Mammary epithelial cell (primary cell): ENCODE measurements around the gene ATP13A1.

Source experiments
- CTCF ChIP-seq, 2 donors: IDR thresholded peaks in 1 of 2; conservative IDR thresholded peaks in 1 of 2; 2 replicates each; pipeline ENCODE4 v1.5.1; 2011 to 2012; ENCODE audit warnings: inconsistent platforms in 2 of 2, low read length in 2 of 2, mild to moderate bottlenecking in 2 of 2, control low read depth in 1 of 2, low read depth in 1 of 2; ENCODE audit not compliant: insufficient read depth in 1 of 2; ENCODE audit errors: extremely low read depth in 1 of 2
- EZH2 ChIP-seq: IDR thresholded peaks from 2 replicates; pipeline ENCODE4 v1.6.1; 2012; ENCODE audit warnings: low read length, inconsistent platforms, borderline replicate concordance

GRCh38 chr19:19662344-19662743 is 1.1 kb downstream of the ATP13A1 start:
- TF ChIP-seq CTCF (conservative IDR thresholded peaks at IDR 0.05 in 1 of 2, IDR thresholded peaks at IDR 0.05 in 1 of 2; ENCODE audit: extremely low read depth in 1 of 2, insufficient read depth in 1 of 2, low read depth in 1 of 2, low read length in 2 of 2) = no peak
- no peak for TF ChIP-seq EZH2
